Loucy (cell line): ENCODE results near the gene KIRREL3.

Experiments used
- H2AFZ ChIP-seq: fragments of 200-600 bp; sonication (generic); 2 replicates; pipeline ENCODE4 v1.6.0; 2016; ENCODE audit warnings: antibody characterized with exemption, mild to moderate bottlenecking, low read length, moderate library complexity
- H3F3A ChIP-seq: fragments of 200-600 bp; 2 replicates; pipeline ENCODE4 v1.6.0; 2016; ENCODE audit warnings: antibody characterized with exemption, low read depth, mild to moderate bottlenecking
- H3K27me3 ChIP-seq: fragments of 200-600 bp; sonication (generic); 2 replicates; pipeline ENCODE4 v1.6.1; 2014; ENCODE audit warnings: low read length, mild to moderate bottlenecking; ENCODE audit not compliant: insufficient read depth, poor library complexity, severe bottlenecking
- H3K36me3 ChIP-seq: fragments of 200-600 bp; sonication (generic); 2 replicates; pipeline ENCODE4 v1.6.1; 2016; ENCODE audit warnings: low read length; ENCODE audit not compliant: insufficient read depth
- H3K4me1 ChIP-seq: fragments of 200-600 bp; sonication (generic); 2 replicates; pipeline ENCODE4 v1.5.1; 2014; ENCODE audit warnings: low read length, mild to moderate bottlenecking; ENCODE audit not compliant: insufficient read depth, poor library complexity, severe bottlenecking
- H3K4me2 ChIP-seq: fragments of 200-600 bp; sonication (generic); 2 replicates; pipeline ENCODE4 v1.6.0; 2014; ENCODE audit warnings: antibody characterized with exemption, low read length, low read depth, mild to moderate bottlenecking; ENCODE audit not compliant: poor library complexity, severe bottlenecking
- H3K4me3 ChIP-seq: fragments of 200-600 bp; sonication (generic); 2 replicates; pipeline ENCODE4 v1.5.1; 2014; ENCODE audit warnings: low read length, mild to moderate bottlenecking, mixed read lengths; ENCODE audit not compliant: poor library complexity, severe bottlenecking
- H3K79me2 ChIP-seq: fragments of 200-600 bp; sonication (generic); 2 replicates; pipeline ENCODE4 v1.6.1; 2014; ENCODE audit warnings: low read length; ENCODE audit not compliant: insufficient read depth
- H3K9ac ChIP-seq: fragments of 200-600 bp; sonication (generic); 2 replicates; pipeline ENCODE4 v1.6.0; 2014; ENCODE audit warnings: mild to moderate bottlenecking, low read depth, low read length, moderate library complexity; ENCODE audit not compliant: poor library complexity, severe bottlenecking
- H3K9me2 ChIP-seq: fragments of 200-600 bp; sonication (generic); replicated peaks from 2 replicates; pipeline ENCODE4 v1.6.1; 2016; ENCODE audit warnings: low read depth, low read length, mixed read lengths
- H3K9me3 ChIP-seq: fragments of 200-600 bp; sonication (generic); 2 replicates; pipeline ENCODE4 v1.6.1; 2014; ENCODE audit warnings: mild to moderate bottlenecking, antibody characterized with exemption, low read length, low read depth; ENCODE audit not compliant: insufficient read depth
- H4K20me1 ChIP-seq: fragments of 200-600 bp; sonication (generic); 2 replicates; pipeline ENCODE4 v1.6.0; 2014; ENCODE audit warnings: antibody characterized with exemption, low read length, mild to moderate bottlenecking; ENCODE audit not compliant: insufficient read depth, poor library complexity, severe bottlenecking
- EZH2phosphoT487 ChIP-seq: fragments of 200-600 bp; IDR thresholded peaks from 2 replicates; pipeline ENCODE4 v1.6.1; 2018; ENCODE audit warnings: antibody characterized with exemption, mild to moderate bottlenecking, moderate library complexity, borderline replicate concordance
- TF ChIP-seq, protein P1 (sequence below): fragments of 200-600 bp; sonication (generic); conservative IDR thresholded peaks from 2 replicates; pipeline ENCODE4 v1.5.1; 2014; ENCODE audit warnings: mild to moderate bottlenecking, antibody characterized with exemption, low read length

Gene KIRREL3

DNA sequence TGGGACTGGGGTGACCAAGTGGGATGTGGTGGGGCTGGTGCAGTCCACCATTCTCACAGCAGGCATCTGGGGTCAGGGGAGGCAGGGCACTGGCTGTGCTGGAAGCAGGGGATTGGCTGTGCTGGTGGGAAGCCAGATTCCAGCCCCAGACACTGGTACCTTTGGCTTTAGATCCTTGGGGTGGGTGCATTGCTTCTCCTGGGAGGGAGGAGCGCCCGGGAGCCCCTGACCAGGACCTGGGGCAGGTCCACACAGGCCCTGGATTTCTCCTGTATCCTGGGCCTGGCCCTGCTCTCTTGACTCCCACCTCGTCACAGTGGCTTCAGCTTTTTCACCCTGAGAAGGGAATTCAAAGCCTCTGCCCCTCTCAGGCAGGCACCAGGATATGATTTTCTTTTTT, 606.5 kb downstream of the KIRREL3 start:
- peaks cover 51% of the 10 kb centered on the region for H3K4me1 ChIP-seq
- H3K4me3 ChIP-seq: peak overlapping the region; percentile 67
- H3K9me3 ChIP-seq: no peaks in the 10 kb centered on the region
- H2AFZ ChIP-seq: no peak overlapping the region
- H3K9ac ChIP-seq: peak overlapping the region; percentile 77
- no peaks in the 10 kb centered on the region for H3K9me2 ChIP-seq
- peaks cover 17% of the 10 kb centered on the region for H3F3A ChIP-seq
- peak overlapping the region; percentile 78 for H3K4me2 ChIP-seq
- H3K27me3 ChIP-seq: no peaks in the 10 kb centered on the region
- no peaks in the 10 kb centered on the region for H3K36me3 ChIP-seq
- no peaks in the 10 kb centered on the region for H4K20me1 ChIP-seq
- H3K79me2 ChIP-seq: peaks cover 87% of the 10 kb centered on the region
- TF ChIP-seq, protein P1, sequence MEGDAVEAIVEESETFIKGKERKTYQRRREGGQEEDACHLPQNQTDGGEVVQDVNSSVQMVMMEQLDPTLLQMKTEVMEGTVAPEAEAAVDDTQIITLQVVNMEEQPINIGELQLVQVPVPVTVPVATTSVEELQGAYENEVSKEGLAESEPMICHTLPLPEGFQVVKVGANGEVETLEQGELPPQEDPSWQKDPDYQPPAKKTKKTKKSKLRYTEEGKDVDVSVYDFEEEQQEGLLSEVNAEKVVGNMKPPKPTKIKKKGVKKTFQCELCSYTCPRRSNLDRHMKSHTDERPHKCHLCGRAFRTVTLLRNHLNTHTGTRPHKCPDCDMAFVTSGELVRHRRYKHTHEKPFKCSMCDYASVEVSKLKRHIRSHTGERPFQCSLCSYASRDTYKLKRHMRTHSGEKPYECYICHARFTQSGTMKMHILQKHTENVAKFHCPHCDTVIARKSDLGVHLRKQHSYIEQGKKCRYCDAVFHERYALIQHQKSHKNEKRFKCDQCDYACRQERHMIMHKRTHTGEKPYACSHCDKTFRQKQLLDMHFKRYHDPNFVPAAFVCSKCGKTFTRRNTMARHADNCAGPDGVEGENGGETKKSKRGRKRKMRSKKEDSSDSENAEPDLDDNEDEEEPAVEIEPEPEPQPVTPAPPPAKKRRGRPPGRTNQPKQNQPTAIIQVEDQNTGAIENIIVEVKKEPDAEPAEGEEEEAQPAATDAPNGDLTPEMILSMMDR: no peak
- TF ChIP-seq EZH2phosphoT487: no peak

DNA sequence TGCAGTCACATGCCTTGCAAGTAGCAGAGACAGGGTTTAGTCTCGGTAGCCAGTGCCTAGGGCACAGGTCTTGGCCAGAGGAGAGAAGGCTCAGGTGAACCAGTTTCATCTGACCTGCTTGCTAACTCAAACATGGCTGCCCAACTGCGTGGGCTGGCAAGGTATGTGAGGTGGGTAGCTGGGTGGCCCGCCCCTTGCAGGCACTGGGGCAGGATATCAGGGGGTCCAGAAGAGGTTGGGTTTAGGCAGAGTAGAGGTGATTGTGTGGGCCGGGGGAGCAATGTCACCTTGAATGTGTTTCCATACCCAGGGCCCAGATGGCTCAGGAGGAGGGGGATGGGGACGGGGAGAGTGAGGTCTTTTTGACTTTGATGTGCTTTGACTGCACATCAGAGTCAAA, 607.4 kb downstream of the KIRREL3 start:
- Histone ChIP-seq H4K20me1 (no peaks in the 10 kb centered on the region), H3F3A (peaks cover 17% of the 10 kb centered on the region), H3K9me3 (no peaks in the 10 kb centered on the region), H3K79me2 (peaks cover 87% of the 10 kb centered on the region), H3K9me2 (no peaks in the 10 kb centered on the region), H3K27me3 (no peaks in the 10 kb centered on the region), H3K9ac (peak overlapping the region; percentile 77), H3K4me3 (peak overlapping the region; percentile 67), H3K36me3 (no peaks in the 10 kb centered on the region), H3K4me1 (peaks cover 52% of the 10 kb centered on the region), H2AFZ (no peak overlapping the region), H3K4me2 (peak overlapping the region; percentile 78)
- TF ChIP-seq, protein P1: no peak
- TF ChIP-seq EZH2phosphoT487: no peak

- H3K79me2 ChIP-seq: peaks cover 87% of the 10 kb centered on the region
- peak overlapping the region; percentile 77 for H3K9ac ChIP-seq
- peak overlapping the region; percentile 78 for H3K4me2 ChIP-seq
- H3K36me3 ChIP-seq: no peaks in the 10 kb centered on the region
- H3K4me3 ChIP-seq: peak overlapping the region; percentile 67
- TF ChIP-seq, protein P1: no peak
- no peak overlapping the region for H2AFZ ChIP-seq
- no peaks in the 10 kb centered on the region for H3K27me3 ChIP-seq
- H3K9me3 ChIP-seq: no peaks in the 10 kb centered on the region
- peaks cover 58% of the 10 kb centered on the region for H3K4me1 ChIP-seq
- no peaks in the 10 kb centered on the region for H4K20me1 ChIP-seq
- H3F3A ChIP-seq: peaks cover 17% of the 10 kb centered on the region
- H3K9me2 ChIP-seq: no peaks in the 10 kb centered on the region
These were observed 607.9 kb downstream of the KIRREL3 start for GRCh38 chr11:126392633-126393013.
